ENCODE results near the gene ZNF577.

Gene ZNF577

GRCh38 chr19:51905206-51905605, 17.5 kb upstream of the ZNF577 start:
- Mint-ChIP-seq H3K4me3 (peak overlapping the region; percentile 97), H3K27me3 (peaks cover 22% of the 10 kb centered on the region), H3K9me3 (peaks cover 20% of the 10 kb centered on the region), H3K4me1 (peaks cover 27% of the 10 kb centered on the region), H3K27ac (ENCODE audit: low read depth) (peak overlapping the region; percentile 98), H3K36me3 (ENCODE audit: insufficient read depth) (peaks cover 6% of the 10 kb centered on the region)
- ATAC-seq (replicated peaks; ENCODE audit: extremely low read depth, poor library complexity, severe bottlenecking) (no peak), DNase-seq (ENCODE audit: low spot score in 2 of 2) (no peak)

GRCh38 chr19:51904331-51905165, 16.8 kb upstream of the ZNF577 start, which contains the start of gene ZNF649:
ZNF649 (minus strand) TSS chr19:51905017; CDS start chr19:51900107, 4,910 bp downstream.
- peaks cover 20% of the 10 kb centered on the region for H3K9me3 Mint-ChIP-seq

GRCh38 chr19:51903192-51903591, 15.4 kb upstream of the ZNF577 start:
- peaks cover 10% of the 10 kb centered on the region for H3K27me3 Mint-ChIP-seq
- H3K4me1 Mint-ChIP-seq = peaks cover 27% of the 10 kb centered on the region

More at GRCh38 chr19:51904331-51905165, 16.8 kb upstream of the ZNF577 start, which contains the start of gene ZNF649:
- H3K4me1 Mint-ChIP-seq = peaks cover 27% of the 10 kb centered on the region
- peak; percentile 58 to 73 for DNase-seq (ENCODE audit: low spot score in 2 of 2)
- peaks cover 16% of the 10 kb centered on the region for H3K27me3 Mint-ChIP-seq
- H3K4me3 Mint-ChIP-seq = peak within 1 kb of the TSS; percentile 97
- ATAC-seq (replicated peaks; ENCODE audit: extremely low read depth, poor library complexity, severe bottlenecking) = peak; percentile 89
- H3K36me3 Mint-ChIP-seq (ENCODE audit: insufficient read depth) = peaks cover 9% of the 10 kb centered on the region
- H3K27ac Mint-ChIP-seq (ENCODE audit: low read depth) = peak within 1 kb of the TSS; percentile 98

GRCh38 chr19:51901860-51902259, 14.1 kb upstream of the ZNF577 start:
- Mint-ChIP-seq H3K9me3 (peaks cover 12% of the 10 kb centered on the region), H3K36me3 (ENCODE audit: insufficient read depth) (peaks cover 22% of the 10 kb centered on the region), H3K27ac (ENCODE audit: low read depth) (no peak overlapping the region), H3K4me1 (peaks cover 27% of the 10 kb centered on the region), H3K4me3 (no peak overlapping the region), H3K27me3 (no peaks in the 10 kb centered on the region)
- DNase-seq (ENCODE audit: low spot score in 2 of 2) (no peak), ATAC-seq (replicated peaks; ENCODE audit: extremely low read depth, poor library complexity, severe bottlenecking) (no peak)

More at GRCh38 chr19:51903192-51903591, 15.4 kb upstream of the ZNF577 start:
- Mint-ChIP-seq H3K27ac (ENCODE audit: low read depth) (no peak overlapping the region), H3K36me3 (ENCODE audit: insufficient read depth) (peaks cover 12% of the 10 kb centered on the region), H3K4me3 (peak overlapping the region; percentile 97), H3K9me3 (peaks cover 19% of the 10 kb centered on the region)
- no peak for ATAC-seq (replicated peaks; ENCODE audit: extremely low read depth, poor library complexity, severe bottlenecking)
- DNase-seq (ENCODE audit: low spot score in 2 of 2) = no peak

- H3K27me3 Mint-ChIP-seq = no peaks in the 10 kb centered on the region
- peaks cover 48% of the 10 kb centered on the region for H3K9me3 Mint-ChIP-seq
- H3K4me3 Mint-ChIP-seq = peak overlapping the region; percentile 16
- no peak for ATAC-seq (replicated peaks; ENCODE audit: extremely low read depth, poor library complexity, severe bottlenecking)
- H3K36me3 Mint-ChIP-seq (ENCODE audit: insufficient read depth) = peaks cover 54% of the 10 kb centered on the region
- H3K27ac Mint-ChIP-seq (ENCODE audit: low read depth) = peak overlapping the region; percentile 13
- no peaks in the 10 kb centered on the region for H3K4me1 Mint-ChIP-seq
- no peak for DNase-seq (ENCODE audit: low spot score in 2 of 2)
These were observed 3.5 kb upstream of the ZNF577 start for GRCh38 chr19:51891193-51891747.

GRCh38 chr19:51889934-51890333, 2.2 kb upstream of the ZNF577 start:
- H3K27ac Mint-ChIP-seq (ENCODE audit: low read depth) = peak overlapping the region; percentile 62
- ATAC-seq (replicated peaks; ENCODE audit: extremely low read depth, poor library complexity, severe bottlenecking) (no peak), DNase-seq (ENCODE audit: low spot score in 2 of 2) (no peak)
- peaks cover 41% of the 10 kb centered on the region for H3K36me3 Mint-ChIP-seq (ENCODE audit: insufficient read depth)
- no peaks in the 10 kb centered on the region for H3K27me3 Mint-ChIP-seq
- H3K4me3 Mint-ChIP-seq = peak overlapping the region; percentile 38
- no peaks in the 10 kb centered on the region for H3K4me1 Mint-ChIP-seq
- H3K9me3 Mint-ChIP-seq = peaks cover 40% of the 10 kb centered on the region

GRCh38 chr19:51884713-51885112, 3.0 kb downstream of the ZNF577 start:
- no peaks in the 10 kb centered on the region for H3K4me1 Mint-ChIP-seq
- no peak overlapping the region for H3K4me3 Mint-ChIP-seq
- DNase-seq (ENCODE audit: low spot score in 2 of 2) (no peak), ATAC-seq (replicated peaks; ENCODE audit: extremely low read depth, poor library complexity, severe bottlenecking) (no peak)
- peaks cover 15% of the 10 kb centered on the region for H3K36me3 Mint-ChIP-seq (ENCODE audit: insufficient read depth)
- H3K9me3 Mint-ChIP-seq = peaks cover 21% of the 10 kb centered on the region
- H3K27me3 Mint-ChIP-seq = no peaks in the 10 kb centered on the region
- H3K27ac Mint-ChIP-seq (ENCODE audit: low read depth) = no peak overlapping the region

GRCh38 chr19:51882518-51882917, 5.2 kb downstream of the ZNF577 start:
- Mint-ChIP-seq H3K4me3 (no peak overlapping the region), H3K4me1 (no peaks in the 10 kb centered on the region), H3K27ac (ENCODE audit: low read depth) (no peak overlapping the region), H3K9me3 (peaks cover 27% of the 10 kb centered on the region), H3K27me3 (no peaks in the 10 kb centered on the region), H3K36me3 (ENCODE audit: insufficient read depth) (peaks cover 12% of the 10 kb centered on the region)
- no peak for ATAC-seq (replicated peaks; ENCODE audit: extremely low read depth, poor library complexity, severe bottlenecking)
- no peak for DNase-seq (ENCODE audit: low spot score in 2 of 2)

GRCh38 chr19:51873097-51873496, 14.7 kb downstream of the ZNF577 start:
- H3K4me1 Mint-ChIP-seq = no peaks in the 10 kb centered on the region
- ATAC-seq (replicated peaks; ENCODE audit: extremely low read depth, poor library complexity, severe bottlenecking) (no peak), DNase-seq (ENCODE audit: low spot score in 2 of 2) (no peak)
- no peak overlapping the region for H3K4me3 Mint-ChIP-seq
- peaks cover 74% of the 10 kb centered on the region for H3K9me3 Mint-ChIP-seq
- H3K27ac Mint-ChIP-seq (ENCODE audit: low read depth) = no peak overlapping the region
- H3K36me3 Mint-ChIP-seq (ENCODE audit: insufficient read depth) = peaks cover 22% of the 10 kb centered on the region
- H3K27me3 Mint-ChIP-seq = no peaks in the 10 kb centered on the region

- Mint-ChIP-seq H3K9me3 (peaks cover 36% of the 10 kb centered on the region), H3K27ac (ENCODE audit: low read depth) (no peak overlapping the region), H3K4me1 (no peaks in the 10 kb centered on the region), H3K36me3 (ENCODE audit: insufficient read depth) (no peaks in the 10 kb centered on the region), H3K27me3 (no peaks in the 10 kb centered on the region), H3K4me3 (no peak overlapping the region)
- no peak for ATAC-seq (replicated peaks; ENCODE audit: extremely low read depth, poor library complexity, severe bottlenecking)
- no peak for DNase-seq (ENCODE audit: low spot score in 2 of 2)
These were observed 25.7 kb downstream of the ZNF577 start for GRCh38 chr19:51861870-51862622.

GRCh38 chr19:51837145-51837544, 50.6 kb downstream of the ZNF577 start:
- no peak overlapping the region for H3K4me3 Mint-ChIP-seq
- no peaks in the 10 kb centered on the region for H3K27me3 Mint-ChIP-seq
- H3K4me1 Mint-ChIP-seq = no peaks in the 10 kb centered on the region
- H3K27ac Mint-ChIP-seq (ENCODE audit: low read depth) = no peak overlapping the region
- H3K36me3 Mint-ChIP-seq (ENCODE audit: insufficient read depth) = peaks cover 3% of the 10 kb centered on the region
- no peak for DNase-seq (ENCODE audit: low spot score in 2 of 2)
- H3K9me3 Mint-ChIP-seq = peaks cover 29% of the 10 kb centered on the region
- no peak for ATAC-seq (replicated peaks; ENCODE audit: extremely low read depth, poor library complexity, severe bottlenecking)

- Mint-ChIP-seq H3K4me3 (no peak overlapping the region), H3K36me3 (ENCODE audit: insufficient read depth) (no peaks in the 10 kb centered on the region), H3K9me3 (peaks cover 33% of the 10 kb centered on the region), H3K27ac (ENCODE audit: low read depth) (no peak overlapping the region), H3K4me1 (no peaks in the 10 kb centered on the region), H3K27me3 (no peaks in the 10 kb centered on the region)
- DNase-seq (ENCODE audit: low spot score in 2 of 2) = no peak
- no peak for ATAC-seq (replicated peaks; ENCODE audit: extremely low read depth, poor library complexity, severe bottlenecking)
These were observed 57.5 kb downstream of the ZNF577 start for GRCh38 chr19:51830274-51830673.
